GM23338 (cell line): ENCODE measurements around the gene GPR26. TPM values are rescaled to one million over a fixed set of nuclear protein-coding genes. Genes with fewer than 3 reads are reported as not detected.

ENCODE experiments used
- ATAC-seq: fragments of 200-7000 bp; cut with Tn5 transposase; 3 replicates; pipeline ENCODE4 v1.9.1; 2020
- DNase-seq: peaks from one replicate; pipeline ENCODE4 v3.0.0-alpha.2; 2015; ENCODE audit warnings: low spot score
- H2AFZ ChIP-seq: fragments of 200-600 bp; sonication (generic); 2 replicates; pipeline ENCODE4 v1.8.0; 2016; ENCODE audit warnings: antibody characterized with exemption, mild to moderate bottlenecking, moderate library complexity
- H3F3A ChIP-seq: fragments of 200-600 bp; sonication (generic); replicated peaks from 2 replicates; pipeline ENCODE4 v1.8.0; 2017; ENCODE audit warnings: antibody characterized with exemption, mixed run types, low read depth
- H3K27ac ChIP-seq: fragments of 200-600 bp; sonication (generic); 2 replicates; pipeline ENCODE4 v1.6.1; 2016; ENCODE audit warnings: low read depth
- H3K27me3 ChIP-seq: fragments of 200-600 bp; sonication (generic); 2 replicates; pipeline ENCODE4 v1.8.0; 2016; ENCODE audit warnings: mild to moderate bottlenecking, mixed run types, moderate library complexity; ENCODE audit not compliant: insufficient read depth
- H3K36me3 ChIP-seq: fragments of 200-600 bp; sonication (generic); 2 replicates; pipeline ENCODE4 v1.8.0; 2016; ENCODE audit warnings: mild to moderate bottlenecking; ENCODE audit not compliant: insufficient read depth
- H3K4me1 ChIP-seq: fragments of 200-600 bp; sonication (generic); 2 replicates; pipeline ENCODE4 v1.8.0; 2016; ENCODE audit warnings: mild to moderate bottlenecking, moderate library complexity; ENCODE audit not compliant: insufficient read depth
- H3K4me2 ChIP-seq: fragments of 200-600 bp; sonication (generic); 2 replicates; pipeline ENCODE4 v1.7.1; 2017; ENCODE audit warnings: mixed run types
- H3K4me3 ChIP-seq: fragments of 200-600 bp; sonication (generic); 2 replicates; pipeline ENCODE4 v1.6.1; 2016; ENCODE audit warnings: mixed run types
- H3K79me2 ChIP-seq: fragments of 200-600 bp; sonication (generic); replicated peaks from 2 replicates; pipeline ENCODE4 v1.8.0; 2017; ENCODE audit warnings: mild to moderate bottlenecking; ENCODE audit not compliant: insufficient read depth
- H3K9me2 ChIP-seq: fragments of 200-600 bp; sonication (generic); 2 replicates; pipeline ENCODE4 v1.8.0; 2017; ENCODE audit not compliant: insufficient read depth
- H4K20me1 ChIP-seq: fragments of 200-600 bp; sonication (generic); replicated peaks from 2 replicates; pipeline ENCODE4 v1.8.0; 2017; ENCODE audit warnings: mild to moderate bottlenecking; ENCODE audit not compliant: insufficient read depth
- H3K27ac Mint-ChIP-seq: 2 replicates; pipeline ENCODE4 v1.8.0; 2020; ENCODE audit warnings: inconsistent platforms, mild to moderate bottlenecking, moderate library complexity, mixed read lengths
- H3K27me3 Mint-ChIP-seq: 3 replicates; pipeline ENCODE4 v1.8.0; 2022; ENCODE audit warnings: low read depth, mild to moderate bottlenecking, moderate library complexity, mixed read lengths, inconsistent platforms; ENCODE audit not compliant: insufficient read depth, poor library complexity
- H3K36me3 Mint-ChIP-seq: 3 replicates; pipeline ENCODE4 v1.8.0; 2021; ENCODE audit warnings: low read depth, mild to moderate bottlenecking, inconsistent platforms, moderate library complexity, mixed read lengths
- H3K4me1 Mint-ChIP-seq: 3 replicates; pipeline ENCODE4 v1.8.0; 2020; ENCODE audit warnings: mild to moderate bottlenecking, inconsistent platforms, mixed read lengths
- H3K4me3 Mint-ChIP-seq: 3 replicates; pipeline ENCODE4 v1.8.0; 2021; ENCODE audit warnings: moderate library complexity, mild to moderate bottlenecking, inconsistent platforms, mixed read lengths
- H3K9me3 Mint-ChIP-seq: 3 replicates; pipeline ENCODE4 v1.8.0; 2020; ENCODE audit warnings: moderate library complexity, mild to moderate bottlenecking, inconsistent platforms, mixed read lengths
- CREB1 ChIP-seq: fragments of 250-450 bp; sonication (Bioruptor Pico); IDR thresholded peaks from 2 replicates; pipeline ENCODE4 v1.5.0; 2020; ENCODE audit warnings: low read depth, mild to moderate bottlenecking, moderate library complexity
- CTCF ChIP-seq, 2 experiments: fragments of 200-600 bp in 1 of 2; sonication (generic) in 1 of 2; conservative IDR thresholded peaks; 2 replicates each; pipeline versions ENCODE4 v1.5.1 to v1.6.1; 2016 to 2017; ENCODE audit warnings: antibody characterized with exemption in 2 of 2, low read depth in 2 of 2, mild to moderate bottlenecking in 2 of 2, moderate library complexity in 1 of 2
- ETS1 ChIP-seq: IDR thresholded peaks from 2 replicates; pipeline ENCODE4 v1.6.1; 2016; ENCODE audit warnings: antibody characterized with exemption
- EZH2 ChIP-seq: fragments of 200-600 bp; sonication (generic); IDR thresholded peaks from one replicate; pipeline ENCODE4 v1.8.0; 2017; ENCODE audit warnings: antibody characterized with exemption, mild to moderate bottlenecking, low read depth; ENCODE audit not compliant: unreplicated experiment
- EZH2phosphoT487 ChIP-seq: fragments of 200-600 bp; sonication (generic); IDR thresholded peaks from one replicate; pipeline ENCODE4 v1.8.1; 2018; ENCODE audit warnings: antibody characterized with exemption; ENCODE audit not compliant: unreplicated experiment
- JUNB ChIP-seq: IDR thresholded peaks from one replicate; pipeline ENCODE4 v1.6.1; 2016; ENCODE audit warnings: antibody characterized with exemption; ENCODE audit not compliant: unreplicated experiment
- NANOG ChIP-seq: IDR thresholded peaks from 2 replicates; pipeline ENCODE4 v1.6.1; 2016; ENCODE audit warnings: antibody characterized with exemption, borderline replicate concordance
- POLR2AphosphoS5 ChIP-seq: IDR thresholded peaks from 2 replicates; pipeline ENCODE4 v1.6.1; 2016; ENCODE audit warnings: antibody characterized with exemption, low read depth
- REST ChIP-seq: IDR thresholded peaks from one replicate; pipeline ENCODE4 v1.6.1; 2018; ENCODE audit warnings: antibody characterized with exemption; ENCODE audit not compliant: unreplicated experiment
- STAT1 ChIP-seq: IDR thresholded peaks from one replicate; pipeline ENCODE4 v1.6.1; 2016; ENCODE audit warnings: antibody characterized with exemption; ENCODE audit not compliant: unreplicated experiment
- ZNF114 ChIP-seq: fragments of 250-450 bp; sonication (Bioruptor Pico); IDR thresholded peaks from 2 replicates; pipeline ENCODE4 v1.5.0; 2020; ENCODE audit warnings: mild to moderate bottlenecking, moderate library complexity
- ZNF331 ChIP-seq: fragments of 250-450 bp; sonication (Bioruptor Pico); IDR thresholded peaks from 2 replicates; pipeline ENCODE4 v1.5.0; 2020; ENCODE audit warnings: low read depth, mild to moderate bottlenecking, moderate library complexity
- ZNF462 ChIP-seq: fragments of 250-450 bp; sonication (Bioruptor Pico); IDR thresholded peaks from 2 replicates; pipeline ENCODE4 v1.5.0; 2020; ENCODE audit warnings: mild to moderate bottlenecking, moderate library complexity
- polyA plus RNA-seq: library from polyadenylated mRNA; unstranded; fragments of >200 nt; fragmentation: Nextera tagmentation; extraction: Ambion mirVana; gene quantifications from 2 replicates; pipeline ENCODE4 v1.2.1, GENCODE V29; 2016
- total RNA-seq: library from RNA; depleted of rRNA; stranded (reverse); fragments of >200 nt; shearing (Covaris generic); gene quantifications from 2 replicates; pipeline ENCODE4 v1.2.3, GENCODE V29; 2014

GPR26 gene
- total and polyA plus RNA-seq, 2 experiments from 2014 or later: 0.06 to 0.07 TPM

- no peaks in the 10 kb centered on the region for H3F3A ChIP-seq
- H3K4me2 ChIP-seq: no peak overlapping the region
- no peaks in the 10 kb centered on the region for H3K79me2 ChIP-seq
- DNase-seq: no peak
- Mint-ChIP-seq H3K4me1 (peaks cover 3% of the 10 kb centered on the region; the same call in 2 of the 3 replicates), H3K27ac (no peak overlapping the region), H3K9me3 (no peaks in the 10 kb centered on the region), H3K27me3 (peaks cover 9% of the 10 kb centered on the region), H3K36me3 (no peaks in the 10 kb centered on the region), H3K4me3 (no peak overlapping the region)
- no peak for ATAC-seq
- H4K20me1 ChIP-seq: no peaks in the 10 kb centered on the region
- H3K36me3 ChIP-seq: no peaks in the 10 kb centered on the region
- no peaks in the 10 kb centered on the region for H3K4me1 ChIP-seq
- no peak overlapping the region for H3K27ac ChIP-seq
- no peak overlapping the region for H3K4me3 ChIP-seq
- no peaks in the 10 kb centered on the region for H3K27me3 ChIP-seq
- TF ChIP-seq ETS1 (no peak), POLR2AphosphoS5 (no peak), REST (no peak), ZNF462 (CRISPR knock-in tag) (no peak), NANOG (no peak), CREB1 (CRISPR knock-in tag) (no peak), ZNF331 (CRISPR knock-in tag) (no peak), STAT1 (no peak), EZH2phosphoT487 (no peak), CTCF (conservative IDR thresholded peaks at IDR 0.05; ENCODE audit: low read depth in 2 of 2) (no peak), ZNF114 (CRISPR knock-in tag) (no peak), EZH2 (no peak), JUNB (no peak)
- no peak overlapping the region for H2AFZ ChIP-seq
- peaks cover 4% of the 10 kb centered on the region; the same call in 1 of the 2 replicates for H3K9me2 ChIP-seq
These were observed 16.5 kb upstream of the GPR26 start for GRCh38 chr10:123649676-123650075.
